A673 (cell line): ENCODE measurements around the gene FAM83B.

Experiments used
- EZH2 ChIP-seq: fragments of 200-600 bp; sonication (generic); IDR thresholded peaks from 2 replicates; pipeline ENCODE4 v1.6.1; 2017; ENCODE audit warnings: borderline replicate concordance, low read depth, mild to moderate bottlenecking, mixed read lengths, antibody characterized with exemption, low read length; ENCODE audit not compliant: poor library complexity, severe bottlenecking
- TF ChIP-seq, protein P1 (sequence below): fragments of 300-800, 200-600 bp; sonication (generic); conservative IDR thresholded peaks from 2 replicates; pipeline ENCODE4 v1.5.1; 2017; ENCODE audit warnings: low read depth, mild to moderate bottlenecking, antibody characterized with exemption, low read length, moderate library complexity, mixed read lengths

DNA sequence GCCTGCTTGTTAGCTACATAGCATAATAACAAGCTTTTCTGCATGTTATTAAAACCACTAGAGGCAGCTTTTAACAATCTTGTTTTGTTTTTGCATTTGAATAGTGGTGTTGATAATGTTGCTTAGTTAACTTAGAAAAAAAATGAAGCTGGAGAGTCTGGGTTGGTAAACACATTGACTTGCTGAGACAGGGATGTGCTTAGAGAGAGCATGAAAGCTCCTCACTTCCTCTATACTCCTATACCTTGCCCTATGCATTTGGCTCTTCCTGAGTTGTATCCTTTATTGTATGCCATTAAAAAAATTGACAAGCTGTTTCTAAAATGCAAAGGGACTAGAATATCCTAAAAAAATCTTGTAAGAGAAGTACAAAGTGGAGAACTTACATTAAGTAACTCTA lies 13.6 kb downstream of the FAM83B start:
- TF ChIP-seq, protein P1, sequence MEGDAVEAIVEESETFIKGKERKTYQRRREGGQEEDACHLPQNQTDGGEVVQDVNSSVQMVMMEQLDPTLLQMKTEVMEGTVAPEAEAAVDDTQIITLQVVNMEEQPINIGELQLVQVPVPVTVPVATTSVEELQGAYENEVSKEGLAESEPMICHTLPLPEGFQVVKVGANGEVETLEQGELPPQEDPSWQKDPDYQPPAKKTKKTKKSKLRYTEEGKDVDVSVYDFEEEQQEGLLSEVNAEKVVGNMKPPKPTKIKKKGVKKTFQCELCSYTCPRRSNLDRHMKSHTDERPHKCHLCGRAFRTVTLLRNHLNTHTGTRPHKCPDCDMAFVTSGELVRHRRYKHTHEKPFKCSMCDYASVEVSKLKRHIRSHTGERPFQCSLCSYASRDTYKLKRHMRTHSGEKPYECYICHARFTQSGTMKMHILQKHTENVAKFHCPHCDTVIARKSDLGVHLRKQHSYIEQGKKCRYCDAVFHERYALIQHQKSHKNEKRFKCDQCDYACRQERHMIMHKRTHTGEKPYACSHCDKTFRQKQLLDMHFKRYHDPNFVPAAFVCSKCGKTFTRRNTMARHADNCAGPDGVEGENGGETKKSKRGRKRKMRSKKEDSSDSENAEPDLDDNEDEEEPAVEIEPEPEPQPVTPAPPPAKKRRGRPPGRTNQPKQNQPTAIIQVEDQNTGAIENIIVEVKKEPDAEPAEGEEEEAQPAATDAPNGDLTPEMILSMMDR, result no peak
- no peak for TF ChIP-seq EZH2
